Measurements from ENCODE around the gene APOO. TPM values are rescaled to one million over a fixed set of nuclear protein-coding genes. Genes with fewer than 3 reads are reported as not detected.

Gene APOO
- total RNA-seq, 1 donor from 2014 or later: 38.6 TPM

DNA sequence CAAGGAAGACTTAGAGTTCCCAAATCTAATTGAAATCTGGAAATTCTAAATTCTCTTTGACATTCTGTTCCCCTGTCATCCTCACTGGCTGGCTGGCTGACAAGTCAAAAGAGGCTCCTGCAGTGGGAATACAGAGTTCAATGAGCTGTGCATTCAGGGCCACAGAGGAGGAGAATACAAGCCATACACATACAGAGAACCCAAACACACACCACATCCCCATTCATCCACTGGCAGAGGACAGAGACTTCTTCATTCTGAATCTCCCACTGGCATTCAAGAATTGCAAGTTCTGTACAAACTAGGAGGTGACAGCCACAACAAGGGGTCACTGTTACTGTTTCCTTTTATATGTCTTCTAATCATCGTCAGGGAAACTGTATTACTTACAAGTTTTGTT lies 75.0 kb downstream of the APOO start:
- intact Hi-C loops (cut with DNase I): no loop called here

DNA sequence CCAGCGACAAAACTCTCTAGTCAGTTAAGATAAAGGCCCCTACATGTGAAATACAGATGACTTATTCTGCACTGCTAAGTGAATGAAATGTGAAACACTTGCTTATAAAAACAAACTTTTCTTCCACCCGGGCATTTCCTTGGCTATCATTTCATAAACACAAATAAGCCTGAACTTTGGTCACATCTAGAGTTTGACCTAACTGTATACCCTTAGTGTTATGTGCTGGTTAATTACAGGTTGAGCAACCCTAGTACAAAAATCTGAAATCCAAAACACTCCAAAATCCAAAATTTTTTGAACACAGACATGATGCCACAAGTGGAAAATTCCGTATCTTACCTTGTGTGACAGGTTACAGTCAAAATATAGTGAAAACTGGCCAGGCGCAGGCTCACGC lies 78.9 kb downstream of the APOO start:
- ATAC-seq (no peak), DNase-seq (ENCODE audit: low spot score) (no peak)
- intact Hi-C loops (cut with DNase I): no loop called here

More for the DNA sequence above, 75.0 kb downstream of the APOO start:
- no peak for ATAC-seq
- DNase-seq (ENCODE audit: low spot score): no peak

DNA sequence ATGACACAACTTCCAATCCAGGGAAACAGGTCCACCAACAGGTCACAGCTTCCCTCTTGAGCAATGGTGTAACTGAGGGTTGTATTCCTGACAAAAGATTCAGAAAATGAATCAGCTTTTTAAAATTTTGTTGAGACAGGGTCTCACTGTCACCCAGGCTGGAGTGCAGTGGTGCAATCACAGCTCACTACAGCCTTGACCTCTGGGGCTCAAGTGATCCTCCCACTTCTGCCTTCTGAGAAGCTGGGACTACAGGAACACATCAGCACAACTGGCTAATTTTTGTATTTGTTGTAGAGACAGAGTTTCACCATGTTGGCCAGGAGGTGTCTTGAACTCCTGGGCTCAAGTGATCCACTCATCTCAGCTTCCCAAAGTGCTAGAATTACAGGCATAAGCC lies 81.1 kb downstream of the APOO start:
- DNase-seq (ENCODE audit: low spot score) (no peak), ATAC-seq (no peak)
- intact Hi-C loops (cut with DNase I): no loop called here

DNA sequence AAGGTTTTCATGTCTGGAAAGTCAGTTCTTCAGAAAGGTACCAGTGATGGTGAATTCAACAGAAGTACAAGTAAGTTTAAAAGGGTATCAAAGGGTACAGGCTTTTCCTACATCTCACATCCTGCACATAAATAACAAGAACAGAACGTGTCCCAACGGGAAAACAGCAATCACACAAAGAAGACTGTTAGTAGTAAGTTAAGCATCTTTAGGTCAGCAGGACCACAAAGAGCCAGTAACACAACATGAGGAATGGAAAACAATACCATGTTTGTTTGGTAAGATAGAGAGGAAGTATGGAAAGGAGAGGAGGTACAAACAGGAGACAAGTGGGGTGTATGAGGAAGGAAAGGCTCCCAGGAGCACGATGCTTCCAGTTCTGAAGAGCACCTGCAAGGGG lies 81.5 kb downstream of the APOO start:
- ATAC-seq (no peak), DNase-seq (ENCODE audit: low spot score) (no peak)
- intact Hi-C loops (cut with DNase I): no loop called here

DNA sequence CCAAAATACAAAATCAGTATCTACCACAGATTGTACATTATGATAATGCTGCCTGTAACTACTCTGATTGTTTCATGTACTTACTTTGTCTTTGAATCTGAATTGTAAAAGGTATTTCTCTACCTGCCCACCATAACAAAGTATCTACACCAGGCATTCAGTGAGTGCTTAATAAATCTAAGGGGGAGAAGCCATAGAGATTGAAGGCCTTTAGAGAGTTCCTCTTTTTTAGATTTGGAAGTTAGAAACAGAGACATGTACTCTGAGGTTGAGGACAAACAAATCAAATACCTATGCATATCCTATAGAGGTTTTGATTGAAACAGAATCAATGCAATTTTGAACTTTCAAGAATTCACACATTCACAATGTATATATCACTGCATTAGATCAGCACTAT lies 82.1 kb downstream of the APOO start:
- intact Hi-C loops (cut with DNase I): no loop called here
- DNase-seq (ENCODE audit: low spot score): no peak
- ATAC-seq: no peak

DNA sequence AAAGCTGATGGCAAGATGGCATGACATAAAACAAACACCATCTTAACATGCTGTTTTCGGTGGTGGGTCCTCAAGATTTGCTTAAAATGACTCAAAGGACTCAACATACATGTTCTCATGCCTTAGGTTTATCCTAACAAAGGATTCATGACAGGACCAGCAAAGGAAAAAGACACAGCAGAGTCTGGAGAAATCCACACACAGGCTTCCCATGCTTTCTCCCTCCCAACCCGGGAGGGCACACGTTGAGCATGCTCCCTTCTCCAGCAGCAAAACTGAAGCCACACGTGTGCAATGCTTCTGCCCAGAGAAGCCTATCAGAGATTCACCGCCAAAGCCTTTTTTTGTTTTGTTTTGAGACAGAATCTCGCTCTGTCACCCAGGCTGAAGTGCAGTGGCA lies 84.9 kb downstream of the APOO start:
- ATAC-seq: no peak
- no peak for DNase-seq (ENCODE audit: low spot score)
- intact Hi-C loops (cut with DNase I): no loop called here

DNA sequence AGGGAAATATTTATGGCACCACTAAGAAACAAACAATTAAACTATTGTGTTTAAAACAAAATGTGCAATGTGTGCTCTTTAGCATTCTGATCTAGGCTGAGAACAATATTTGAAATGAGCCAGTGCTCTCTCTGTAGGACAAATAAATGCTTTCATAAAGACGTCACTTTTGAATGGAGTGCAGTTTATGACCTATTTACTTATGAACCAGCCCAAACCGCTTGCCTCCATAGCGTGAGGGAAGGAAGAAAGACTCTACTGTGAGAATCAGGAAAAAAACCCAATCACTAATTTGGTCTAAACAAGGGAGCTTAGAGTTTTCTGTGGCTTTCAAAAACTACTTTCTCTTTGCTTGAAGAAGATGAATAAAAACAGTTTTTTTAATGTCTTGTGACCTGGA lies 85.3 kb downstream of the APOO start:
- ATAC-seq: peak; percentile 79
- intact Hi-C loops (cut with DNase I): no loop called here
- no peak for DNase-seq (ENCODE audit: low spot score)

DNA sequence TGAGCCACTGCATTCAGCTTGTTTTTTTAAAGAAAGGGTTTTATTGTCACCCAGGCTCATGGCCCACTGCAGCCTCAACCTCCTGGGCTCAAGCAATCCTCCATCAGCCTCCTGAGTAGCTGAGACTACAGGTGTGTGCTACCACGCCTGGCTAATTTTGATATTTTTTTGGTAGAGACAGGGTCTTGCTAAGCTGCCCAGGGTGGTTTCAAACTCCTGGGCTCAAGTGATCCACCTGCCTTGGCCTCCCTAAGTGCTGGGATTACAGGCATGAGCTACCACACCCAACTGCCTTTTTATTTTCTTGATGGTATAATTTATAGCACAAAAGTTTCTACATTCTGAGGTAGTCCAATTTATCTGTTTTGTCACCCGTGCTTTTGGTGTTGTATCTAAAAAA lies 85.9 kb downstream of the APOO start:
- DNase-seq (ENCODE audit: low spot score) (no peak), ATAC-seq (no peak)
- intact Hi-C loops (cut with DNase I): no loop called here

DNA sequence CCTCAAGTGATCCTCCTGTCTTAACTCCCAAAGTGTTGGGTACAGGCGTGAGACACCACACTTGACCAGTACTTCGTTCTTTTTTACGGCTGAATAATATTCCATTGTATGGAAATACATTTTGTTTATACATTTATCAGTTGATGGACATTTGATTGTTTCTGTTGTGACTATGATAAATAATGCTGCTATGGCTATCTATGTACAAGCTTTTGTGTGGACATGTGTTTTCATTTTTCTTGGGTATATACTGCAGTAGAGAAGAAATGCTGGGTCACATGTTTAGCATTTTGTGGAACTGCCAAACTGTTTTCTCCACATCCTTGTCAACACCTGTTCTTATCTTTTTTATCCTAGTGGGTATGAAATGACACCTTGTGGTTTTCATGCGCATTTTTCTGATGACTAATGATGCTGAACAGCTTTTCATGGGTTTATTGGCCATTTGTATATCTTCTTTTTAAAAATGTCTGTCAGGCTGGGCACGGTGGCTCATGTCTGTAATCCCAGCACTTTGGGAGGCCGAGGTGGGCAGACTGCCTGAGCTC lies 87.4 kb downstream of the APOO start:
- DNase-seq (ENCODE audit: low spot score): no peak
- no peak for ATAC-seq
- intact Hi-C loops (cut with DNase I): no loop called here

DNA sequence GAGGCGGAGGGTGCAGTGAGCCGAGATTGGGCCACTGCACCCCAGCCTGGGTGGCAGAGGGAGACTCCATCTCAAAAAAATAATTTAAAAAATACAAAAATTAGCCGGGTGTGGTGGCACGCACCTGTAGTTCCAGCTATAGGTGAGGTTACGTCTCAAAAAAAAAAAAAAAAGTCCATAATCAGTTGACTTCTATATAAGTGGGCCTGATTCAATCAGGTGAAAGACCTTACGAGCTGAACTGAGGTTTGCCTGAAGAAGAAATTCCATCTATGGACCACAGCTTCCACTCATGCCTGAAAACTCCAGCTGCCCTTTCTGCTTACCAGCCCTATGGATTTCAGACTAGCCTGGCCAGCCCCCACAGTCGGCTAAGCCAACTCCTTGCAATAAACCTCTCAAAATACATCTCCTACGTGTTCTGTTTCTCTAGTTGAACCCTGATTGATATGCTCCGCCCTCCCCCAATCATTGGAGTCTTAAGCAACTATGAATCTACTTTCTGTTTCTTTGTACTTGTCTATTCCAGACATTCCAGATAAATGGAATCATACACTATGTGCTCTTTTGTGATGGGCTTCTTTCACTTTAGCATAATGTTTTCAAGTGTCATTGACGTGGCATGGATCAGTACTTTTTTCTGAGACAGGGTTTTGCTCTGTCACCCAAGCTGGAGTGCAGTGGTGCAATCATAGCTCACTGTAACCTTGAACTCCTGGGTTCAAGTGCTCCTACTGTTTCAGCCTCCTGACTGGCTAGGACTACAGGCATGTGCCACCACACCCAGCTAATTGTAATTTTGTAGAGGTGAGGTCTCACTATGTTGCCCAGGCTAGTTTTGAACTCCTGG lies 88.1 kb downstream of the APOO start:
- DNase-seq (ENCODE audit: low spot score) (no peak), ATAC-seq (no peak)
- intact Hi-C loops (cut with DNase I): no loop called here

DNA sequence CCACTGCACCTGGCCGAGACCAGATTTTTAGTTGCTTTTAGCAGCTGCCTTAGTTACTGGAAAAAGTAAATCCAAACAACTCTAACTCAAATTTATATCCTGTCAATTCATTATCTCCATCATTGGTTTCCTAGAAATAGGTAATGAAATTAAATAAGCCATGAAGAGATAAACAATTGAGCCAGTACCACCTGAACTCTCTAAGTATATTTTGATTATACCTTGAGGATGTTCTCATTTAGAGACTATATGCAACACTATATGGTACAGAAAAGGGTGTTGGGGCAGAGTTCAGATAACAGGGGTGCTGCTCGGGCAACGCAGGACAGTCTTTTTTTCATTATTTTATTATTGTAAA lies 89.8 kb downstream of the APOO start:
- no peak for ATAC-seq
- intact Hi-C loops (cut with DNase I): no loop called here
- DNase-seq (ENCODE audit: low spot score): no peak

DNA sequence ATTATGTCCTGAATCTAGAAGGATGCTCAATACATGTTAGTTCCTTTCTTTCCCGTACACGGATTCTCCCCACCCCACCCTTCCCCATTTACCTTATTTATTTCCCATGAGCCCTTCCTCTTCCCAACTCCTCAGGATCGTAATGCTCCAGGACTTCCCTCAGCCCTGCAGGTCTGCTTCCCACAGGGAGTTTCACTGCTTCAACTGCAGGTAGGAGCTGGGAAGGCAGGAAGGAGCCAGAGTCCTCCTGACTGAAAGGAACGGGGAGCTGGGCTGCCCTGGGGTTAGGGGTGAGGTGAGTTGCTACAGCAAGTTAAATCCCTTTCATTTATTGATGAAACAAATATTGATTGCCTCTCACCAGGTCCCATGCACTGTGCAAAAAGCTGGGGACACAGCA lies 91.6 kb downstream of the APOO start:
- no peak for ATAC-seq
- intact Hi-C loops (cut with DNase I): no loop called here
- no peak for DNase-seq (ENCODE audit: low spot score)

DNA sequence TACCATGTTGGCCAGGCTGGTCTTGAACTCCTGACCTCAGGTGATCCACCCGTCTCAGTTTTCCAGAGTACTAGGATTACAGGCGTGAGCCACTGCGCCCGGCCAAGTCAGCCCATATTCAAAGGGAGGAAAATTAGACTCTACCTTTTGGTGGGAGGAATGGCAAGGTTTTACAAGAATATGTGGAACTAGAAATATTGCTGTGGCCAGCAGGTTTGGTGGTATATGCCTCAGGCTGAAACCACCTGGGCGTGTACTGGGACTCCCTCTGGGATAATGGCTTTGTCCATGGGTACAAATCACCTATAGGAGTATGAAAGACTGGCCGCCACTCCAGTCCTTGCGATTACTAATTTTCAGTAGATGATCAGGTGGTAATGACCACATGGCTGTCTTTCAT lies 92.4 kb downstream of the APOO start:
- intact Hi-C loops (cut with DNase I): no loop called here
- ATAC-seq (no peak), DNase-seq (ENCODE audit: low spot score) (no peak)

DNA sequence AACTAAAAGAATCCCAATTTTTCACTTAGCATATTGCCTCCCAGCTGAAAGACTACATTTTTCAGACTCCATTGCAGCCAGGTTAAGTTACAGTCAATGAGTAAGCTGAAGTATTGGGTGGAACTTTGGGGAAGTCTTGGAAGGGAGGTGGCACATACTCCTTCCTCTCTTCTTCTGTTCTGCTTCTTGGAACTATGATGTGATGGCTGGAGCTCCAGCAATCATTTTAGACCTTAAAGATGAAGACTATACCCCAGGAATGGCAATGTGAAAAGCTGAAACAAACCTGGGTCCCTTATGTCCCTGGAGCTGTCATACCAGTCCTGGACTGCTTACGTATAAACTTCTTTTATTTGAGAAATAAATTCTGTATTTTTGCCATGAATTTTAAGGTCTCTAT lies 93.9 kb downstream of the APOO start:
- DNase-seq (ENCODE audit: low spot score) (no peak), ATAC-seq (no peak)
- intact Hi-C loops (cut with DNase I): no loop called here

DNA sequence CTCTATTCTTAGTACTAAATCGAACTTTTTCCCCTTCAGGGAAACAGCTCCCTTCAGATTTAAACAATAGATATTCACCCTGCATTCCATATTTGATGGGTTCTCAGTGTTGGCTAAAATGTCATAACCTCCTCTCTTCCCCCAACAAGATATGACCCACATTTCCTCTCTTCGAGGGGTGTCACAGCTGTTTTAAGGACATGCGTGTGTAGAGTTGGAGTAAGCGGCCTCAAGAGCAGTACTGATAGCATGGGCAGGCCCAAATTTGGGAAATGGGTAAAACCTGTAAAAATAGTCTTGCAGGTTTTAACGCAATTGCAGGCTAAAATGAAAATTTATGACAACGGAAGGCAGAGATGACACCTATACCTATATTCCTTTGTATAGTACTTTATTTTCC lies 96.1 kb downstream of the APOO start:
- intact Hi-C loops (cut with DNase I): no loop called here
- ATAC-seq (peak; percentile 50), DNase-seq (ENCODE audit: low spot score) (no peak)

DNA sequence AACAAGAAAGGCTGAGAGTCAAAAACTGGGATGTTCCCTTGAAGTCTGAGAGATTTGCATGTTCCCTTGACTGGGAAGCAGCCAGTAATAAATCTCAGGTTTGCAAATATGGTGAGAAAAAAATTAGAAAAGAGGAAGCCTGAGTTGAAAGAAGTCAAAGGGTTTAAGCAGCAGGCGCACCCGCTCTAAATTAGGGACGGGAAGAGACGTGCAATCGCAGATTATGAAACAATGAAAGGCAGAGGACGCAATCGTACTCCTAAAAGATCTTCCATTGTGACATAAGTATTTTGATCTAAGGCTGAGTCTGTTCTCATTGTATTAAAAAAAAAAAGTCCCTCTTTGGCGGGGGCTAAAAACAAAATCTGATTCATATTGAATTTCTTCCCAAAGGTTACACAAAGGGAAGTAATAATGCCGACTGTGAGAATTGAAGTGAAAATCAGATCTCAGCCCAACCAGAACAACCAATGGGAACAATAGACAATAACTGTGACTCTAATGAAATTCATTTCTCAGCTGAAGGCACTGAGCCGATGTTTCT lies 96.6 kb downstream of the APOO start:
- DNase-seq (ENCODE audit: low spot score) (no peak), ATAC-seq (peak; percentile 87)
- intact Hi-C loops (cut with DNase I): no loop called here

DNA sequence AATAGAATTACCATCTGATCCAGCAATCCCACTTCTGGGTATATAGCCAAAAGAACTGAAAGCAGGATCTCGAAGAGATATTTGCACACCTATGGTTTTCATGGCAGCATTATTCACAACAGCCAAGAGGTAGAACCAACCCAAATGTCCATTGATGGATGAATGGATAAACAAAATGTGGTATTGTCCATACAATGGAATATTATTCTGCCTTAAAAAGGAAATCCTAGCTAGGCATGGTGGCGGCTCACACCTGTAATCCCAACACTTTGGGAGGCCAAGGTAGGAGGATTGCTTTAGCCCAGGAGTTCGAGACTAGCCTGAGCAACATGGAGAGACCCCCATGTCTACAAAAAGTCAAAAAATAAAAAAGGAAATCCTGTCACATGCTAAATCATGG lies 97.5 kb downstream of the APOO start:
- intact Hi-C loops (cut with DNase I): no loop called here
- ATAC-seq: no peak
- DNase-seq (ENCODE audit: low spot score): no peak

DNA sequence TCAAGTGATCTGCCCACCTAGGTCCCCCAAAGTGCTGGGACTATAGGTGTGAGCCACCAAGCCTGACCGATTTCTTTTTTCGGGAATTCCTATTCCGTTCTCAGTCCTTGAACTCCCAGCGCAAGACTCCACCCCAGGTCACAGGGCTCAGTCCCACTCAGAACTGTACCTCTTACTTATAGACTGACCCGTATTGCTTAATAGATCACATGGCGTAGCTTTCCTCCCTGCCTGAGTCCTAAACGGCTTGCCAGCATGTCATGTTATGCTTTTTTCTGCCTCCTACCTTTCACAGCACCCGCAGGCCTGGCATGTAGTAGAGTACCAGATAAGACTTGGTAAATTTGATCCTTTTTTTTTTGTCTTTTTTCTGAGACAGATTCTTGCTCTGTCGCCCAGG lies 102.3 kb downstream of the APOO start:
- ATAC-seq (no peak), DNase-seq (ENCODE audit: low spot score) (no peak)
- intact Hi-C loops (cut with DNase I): no loop called here

DNA sequence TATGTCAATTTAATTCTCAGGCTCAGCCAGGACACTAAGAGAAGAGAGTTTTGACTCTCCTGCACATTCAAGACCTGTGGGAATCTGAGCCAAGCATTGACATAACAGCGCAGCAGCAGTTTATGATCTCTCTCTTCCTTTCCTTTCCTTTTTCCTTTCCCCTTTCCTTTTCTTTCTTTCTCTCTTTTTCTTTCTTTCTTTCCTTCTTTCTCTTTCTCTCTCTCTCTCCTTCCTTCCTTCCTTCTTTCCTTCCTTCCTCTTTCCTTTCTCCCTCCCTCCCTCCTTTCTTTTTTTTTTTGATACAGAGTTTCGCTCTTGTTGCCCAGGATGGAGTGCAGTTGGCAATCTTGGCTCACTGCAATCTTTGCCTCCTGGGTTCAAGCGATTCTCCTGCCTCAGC lies 103.2 kb downstream of the APOO start:
- intact Hi-C loops (cut with DNase I): no loop called here
- DNase-seq (ENCODE audit: low spot score) (no peak), ATAC-seq (no peak)

DNA sequence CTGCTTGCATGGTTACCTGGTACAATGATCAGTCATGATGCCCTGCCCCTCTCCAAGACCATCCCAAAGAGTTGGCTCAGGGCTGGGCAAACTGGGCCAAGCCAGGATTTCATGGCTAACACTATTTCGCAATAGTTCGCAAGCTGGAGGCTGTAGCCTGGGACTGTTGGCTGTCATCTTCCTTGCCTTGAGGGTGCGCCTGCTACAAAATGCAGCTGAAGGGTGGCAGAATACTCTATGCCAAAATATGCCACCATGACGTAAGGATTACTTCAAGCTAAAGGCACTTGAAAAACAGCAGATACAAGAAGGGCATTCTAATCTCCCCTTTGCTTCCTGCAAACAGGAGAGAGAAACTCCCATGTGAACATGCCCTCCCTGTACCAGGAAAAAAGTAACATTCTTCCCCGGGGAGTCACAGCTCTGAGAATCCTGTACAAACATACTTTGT lies 103.8 kb downstream of the APOO start:
- ATAC-seq (peak; percentile 60), DNase-seq (ENCODE audit: low spot score) (no peak)
- intact Hi-C loops (cut with DNase I): no loop called here

DNA sequence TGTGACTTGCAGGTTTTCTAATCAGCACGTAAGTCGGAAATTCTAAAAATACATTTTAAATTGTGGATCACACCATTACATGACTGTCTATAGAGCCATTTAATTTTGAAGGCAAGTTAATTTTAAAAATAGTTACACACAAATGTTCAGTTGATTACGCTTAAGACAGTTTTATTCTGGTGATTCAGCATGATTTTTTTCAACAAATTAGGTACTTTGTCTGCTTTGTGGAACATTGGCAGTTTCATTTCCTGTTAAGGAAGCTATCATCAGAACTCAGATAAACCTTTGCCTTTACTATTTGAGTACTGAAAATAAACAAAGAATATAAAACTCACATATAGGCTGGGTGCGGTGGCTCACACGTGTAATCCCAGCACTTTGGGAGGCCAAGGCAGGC lies 105.3 kb downstream of the APOO start:
- ATAC-seq (no peak), DNase-seq (ENCODE audit: low spot score) (no peak)
- intact Hi-C loops (cut with DNase I): no loop called here
